HG02798 (cell line): Measurements from ENCODE around the gene LRRC8B.

Experiments used
- ATAC-seq: cut with Tn5 transposase; IDR thresholded peaks from one replicate; pipeline ENCODE4 v1.9.1; 2021; ENCODE audit warnings: mild to moderate bottlenecking; ENCODE audit not compliant: unreplicated experiment, poor library complexity

The LRRC8B gene

DNA sequence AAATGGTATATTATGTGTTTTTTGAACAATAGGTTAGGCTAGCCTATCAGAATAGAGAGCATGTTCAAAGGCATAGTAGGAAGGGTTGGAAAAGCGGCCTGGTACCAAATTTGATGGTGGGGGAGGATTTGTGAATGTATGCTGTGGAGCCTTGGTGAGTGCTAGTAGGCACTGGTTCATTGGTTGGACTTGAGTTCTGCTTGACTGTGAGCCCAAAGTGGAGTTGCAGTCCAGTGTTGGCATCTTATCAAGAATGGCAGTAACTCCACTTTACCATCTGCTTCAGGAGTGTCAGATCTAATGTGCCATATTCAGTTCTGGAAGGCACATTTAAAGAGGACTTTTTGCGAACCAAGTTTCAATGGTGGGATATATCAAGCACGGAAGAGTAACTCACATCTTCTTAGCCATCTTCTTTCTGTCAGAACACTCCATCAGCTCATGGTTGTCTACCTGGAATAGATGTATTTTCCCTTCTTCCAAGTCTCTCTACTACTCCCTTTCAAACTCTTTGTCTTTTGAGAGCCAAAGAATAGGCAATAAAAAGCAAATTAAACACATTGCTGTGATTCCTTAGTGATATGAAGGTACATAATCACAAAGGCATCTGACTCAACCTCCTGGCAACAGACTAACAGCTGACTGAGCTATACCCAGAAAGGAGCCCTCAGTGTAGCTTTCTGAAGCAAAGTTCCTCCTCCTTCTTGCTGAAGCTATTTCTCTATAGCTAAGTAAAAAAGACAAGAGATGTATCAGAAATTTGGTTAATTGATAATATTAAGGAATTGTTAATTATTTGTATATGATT is 21.7 kb downstream of the LRRC8B start:
- no peak for ATAC-seq

GRCh38 chr1:89546934-89547562 is 22.4 kb downstream of the LRRC8B start:
- ATAC-seq = no peak

DNA sequence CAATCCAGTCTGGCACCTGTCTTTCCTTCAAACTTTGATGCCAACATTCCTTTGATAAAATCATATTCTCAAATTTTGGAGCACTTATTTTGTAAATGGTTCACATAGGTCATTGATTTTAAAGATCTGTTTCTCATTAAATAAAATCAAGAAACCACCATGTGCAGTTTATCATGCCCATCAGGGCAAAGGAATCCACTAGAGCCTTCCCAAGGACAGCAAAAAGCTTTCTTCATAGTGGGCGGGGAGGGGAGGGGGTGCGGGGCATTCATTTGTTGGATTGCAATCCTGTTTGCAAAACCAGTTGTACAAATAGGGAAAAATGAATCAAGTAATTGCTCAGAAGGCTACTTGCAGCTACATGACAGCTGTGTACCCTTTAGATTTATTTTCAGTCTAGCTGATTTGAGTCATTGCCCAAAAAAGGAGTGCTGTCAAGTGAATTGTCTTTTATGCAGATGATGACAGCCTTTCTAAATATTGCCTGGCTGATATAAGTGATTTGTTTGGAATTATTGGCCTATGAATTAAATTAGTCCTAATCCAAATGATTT is 23.0 kb downstream of the LRRC8B start:
- no peak for ATAC-seq

DNA sequence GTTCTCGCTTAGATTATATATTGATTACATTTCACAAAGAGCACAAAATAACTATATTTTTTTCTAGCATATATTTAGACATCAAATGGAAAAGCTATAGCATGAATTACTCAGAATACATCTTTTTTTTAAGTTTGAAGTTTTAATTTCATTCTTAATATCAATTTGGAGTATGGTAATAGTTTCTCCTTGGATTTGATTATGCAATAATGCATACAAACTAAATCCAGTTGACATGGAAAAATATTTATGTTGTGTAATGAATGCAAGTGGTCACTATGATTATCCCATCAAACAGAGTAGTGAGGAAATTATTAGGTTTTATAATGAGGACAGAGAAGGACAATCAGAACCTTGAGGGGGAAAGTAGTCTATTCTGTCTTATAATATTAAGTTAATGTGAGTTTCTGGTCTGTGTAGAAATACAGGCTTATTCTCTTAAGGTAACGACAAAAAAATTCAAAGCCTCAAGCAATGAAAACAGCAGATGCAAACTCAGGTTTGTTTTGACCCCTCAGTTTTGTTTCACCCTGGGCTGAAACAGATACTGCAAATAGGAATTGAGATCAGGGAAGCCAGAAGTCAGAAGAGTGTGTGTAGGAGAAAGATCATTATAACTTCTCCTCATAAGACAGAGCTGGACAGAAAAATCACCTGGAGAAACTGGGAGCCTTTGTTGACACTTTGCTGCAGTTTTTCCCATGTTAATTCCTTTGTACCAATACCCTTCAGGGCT is 23.7 kb downstream of the LRRC8B start:
- ATAC-seq = peak; percentile 44

DNA sequence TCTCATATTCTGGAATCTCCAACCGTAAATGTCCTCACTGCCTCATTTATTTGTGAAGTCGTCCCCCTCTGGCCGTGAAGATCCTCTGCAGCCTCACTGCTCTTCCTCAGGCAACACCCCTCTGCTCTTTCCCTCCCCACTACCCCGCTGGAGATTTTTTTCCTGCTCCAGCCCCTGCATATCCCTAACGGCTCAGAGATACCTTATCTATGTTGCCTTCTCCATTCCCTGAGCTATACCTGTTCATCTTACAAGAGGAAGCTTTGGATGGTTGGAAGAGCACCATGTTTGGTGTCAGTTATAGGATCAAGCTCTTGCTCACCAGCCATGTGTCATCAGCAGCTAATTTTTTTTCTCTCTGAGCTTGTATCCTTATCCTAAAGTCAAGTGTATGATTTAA is 26.4 kb downstream of the LRRC8B start:
- ATAC-seq = no peak

GRCh38 chr1:89552471-89553081 is 27.9 kb downstream of the LRRC8B start:
- peak; percentile 76 for ATAC-seq

- ATAC-seq = no peak
Observed at GRCh38 chr1:89553157-89553556, 28.5 kb downstream of the LRRC8B start.

DNA sequence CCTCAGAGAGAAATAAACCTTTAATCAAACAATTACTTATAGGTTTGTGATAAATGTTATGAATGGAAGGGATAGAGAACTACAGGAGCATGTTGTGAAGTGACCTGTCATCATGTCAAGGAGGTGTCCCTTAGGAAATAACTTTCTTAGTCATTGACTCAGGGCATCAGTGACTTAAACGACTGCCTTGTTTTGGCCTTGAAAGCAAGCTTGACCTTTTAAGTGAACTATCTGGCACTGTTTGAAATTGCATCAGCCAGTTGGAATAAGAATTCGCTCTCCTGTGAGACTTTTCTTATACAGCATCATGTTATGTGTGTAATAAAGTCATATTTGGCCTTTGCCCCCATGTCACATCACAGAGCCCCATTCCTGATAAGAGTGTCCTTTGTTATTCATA is 30.9 kb downstream of the LRRC8B start:
- ATAC-seq = no peak

DNA sequence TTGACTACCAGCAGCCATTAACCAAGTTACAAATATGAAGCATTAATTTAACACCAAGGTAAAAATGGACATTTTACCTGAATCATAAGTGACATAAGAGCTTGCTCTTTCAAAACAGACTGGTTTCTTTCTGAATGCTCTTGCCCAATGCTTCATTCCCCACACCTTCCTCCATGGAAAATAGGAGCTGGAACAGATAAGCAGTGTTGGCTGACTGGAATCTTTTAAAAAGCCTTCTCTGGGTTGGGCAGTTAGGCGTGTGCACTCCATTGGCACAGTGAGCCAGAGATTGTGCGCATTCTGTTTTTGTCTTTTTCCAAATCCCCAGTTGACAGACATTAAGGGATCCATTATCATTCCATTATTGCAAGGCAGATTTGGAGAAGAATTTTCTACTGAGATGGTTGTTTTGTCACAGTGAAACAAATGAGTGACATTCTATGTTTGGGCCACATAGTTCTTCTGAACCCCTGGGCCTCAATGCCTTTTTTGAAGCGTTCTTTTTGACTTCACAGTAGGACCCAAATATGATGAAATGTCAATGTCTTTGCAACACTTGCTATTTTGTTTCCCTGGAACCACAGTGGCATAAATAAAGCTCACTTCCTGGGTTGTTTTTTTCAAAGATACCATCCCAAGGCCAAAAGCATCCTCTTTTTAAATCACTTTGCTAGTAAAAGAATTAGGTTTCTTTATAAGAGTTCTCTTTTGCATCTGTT is 32.3 kb downstream of the LRRC8B start:
- ATAC-seq = no peak

DNA sequence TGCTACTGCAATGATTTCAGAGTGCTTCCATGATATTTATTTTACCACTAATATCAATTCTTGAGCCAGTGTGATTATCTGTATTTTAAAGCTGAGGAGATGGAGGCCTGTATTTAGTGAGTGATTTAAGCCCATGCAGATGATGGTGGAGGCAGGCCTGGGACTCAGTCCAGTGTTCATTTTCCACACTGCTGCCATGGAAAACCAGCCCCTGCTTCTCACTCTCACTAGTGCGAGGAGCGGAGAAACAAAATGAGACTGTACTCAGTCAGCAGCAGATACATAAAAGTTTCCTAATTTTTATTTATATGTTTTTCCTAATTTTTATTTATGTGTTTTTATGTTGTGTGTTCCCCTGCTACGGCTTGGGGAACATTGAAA is 32.8 kb downstream of the LRRC8B start:
- ATAC-seq = no peak

DNA sequence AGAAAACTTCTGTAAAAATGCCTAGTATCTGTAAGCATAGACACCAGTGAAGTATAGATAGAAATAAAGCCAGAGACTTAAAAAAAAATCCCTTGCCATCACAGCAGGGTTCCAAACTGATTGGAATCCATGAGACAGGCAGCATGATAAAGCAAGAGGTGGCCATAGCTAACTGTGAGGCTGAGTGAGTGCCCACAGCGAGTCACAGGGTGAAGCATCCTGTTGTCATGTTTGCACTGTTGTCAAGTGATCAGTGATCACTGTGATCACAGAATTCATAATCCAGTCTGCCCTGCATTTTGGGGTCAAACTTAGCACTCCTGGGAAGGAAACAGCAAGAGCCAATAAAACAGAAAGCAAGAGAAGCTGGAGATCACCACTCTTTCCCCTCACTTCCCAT is 33.3 kb downstream of the LRRC8B start:
- ATAC-seq = no peak

DNA sequence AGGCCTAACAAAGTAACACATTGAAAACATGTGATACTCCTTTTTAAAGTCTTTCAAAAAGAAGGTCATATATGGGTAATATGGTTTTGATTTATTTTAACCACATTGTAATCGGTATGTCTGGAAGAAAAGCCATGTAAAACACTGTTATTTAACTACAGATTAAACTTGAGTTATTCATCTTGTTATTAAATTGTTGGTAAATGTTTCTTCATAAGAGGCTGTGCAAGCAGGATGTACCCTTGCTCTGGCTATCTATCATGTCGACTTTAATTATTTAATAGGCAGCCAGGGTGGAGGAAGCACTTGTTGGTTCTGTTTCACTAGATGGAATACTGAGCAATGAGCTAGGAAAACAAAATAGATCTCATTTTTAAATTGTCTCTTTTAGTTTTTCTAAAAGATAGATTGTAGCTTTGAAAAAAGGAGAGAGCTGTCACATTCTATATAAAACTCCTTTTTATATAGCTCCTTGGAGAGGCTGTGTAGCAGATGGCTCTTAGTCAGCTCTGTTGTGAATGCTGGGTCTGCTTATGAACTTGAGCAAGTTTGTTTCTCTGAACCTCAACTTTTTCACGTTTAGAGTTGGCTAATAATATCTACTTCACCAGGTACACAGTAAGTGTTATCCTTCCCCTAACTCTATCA is 39.5 kb downstream of the LRRC8B start:
- ATAC-seq = no peak

DNA sequence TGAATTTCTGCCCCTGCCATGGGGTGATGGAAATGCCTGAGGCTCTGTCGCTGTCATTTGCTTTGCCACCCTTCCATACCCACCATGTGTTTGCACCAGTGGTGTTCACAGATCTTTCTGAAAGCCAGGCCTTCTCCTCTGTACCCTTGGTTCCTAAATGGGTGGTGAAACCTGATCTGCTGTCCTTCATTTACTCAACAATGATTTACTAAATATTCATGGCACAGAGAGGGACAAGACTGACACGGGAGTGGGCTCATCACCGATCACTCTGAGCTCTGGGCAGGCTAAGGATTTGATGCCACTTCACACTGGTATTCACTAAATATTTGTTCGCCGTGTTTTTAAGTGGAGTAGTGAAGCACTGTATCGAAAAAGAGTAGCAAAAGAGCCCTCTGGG is 40.9 kb downstream of the LRRC8B start:
- ATAC-seq = no peak

GRCh38 chr1:89566761-89567174 is 42.1 kb downstream of the LRRC8B start:
- ATAC-seq = no peak

DNA sequence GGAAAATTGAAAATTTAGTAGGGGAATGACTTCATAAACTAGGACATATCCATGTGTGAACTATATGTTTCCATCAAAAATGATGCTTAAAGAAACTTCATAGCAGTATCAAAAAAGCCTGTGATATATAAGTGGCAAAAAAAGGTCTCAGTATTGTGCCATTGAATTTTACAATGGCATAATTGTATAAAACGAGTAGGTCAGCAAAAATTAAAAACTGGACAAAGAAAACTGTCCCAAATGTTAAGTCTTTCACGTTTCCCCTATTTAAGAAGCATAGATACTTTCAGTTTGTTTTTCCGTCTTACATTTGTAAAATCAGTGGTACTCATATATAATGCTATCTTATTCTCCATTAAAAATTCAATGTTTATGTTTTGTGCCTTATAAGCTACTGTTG is 43.2 kb downstream of the LRRC8B start:
- no peak for ATAC-seq

DNA sequence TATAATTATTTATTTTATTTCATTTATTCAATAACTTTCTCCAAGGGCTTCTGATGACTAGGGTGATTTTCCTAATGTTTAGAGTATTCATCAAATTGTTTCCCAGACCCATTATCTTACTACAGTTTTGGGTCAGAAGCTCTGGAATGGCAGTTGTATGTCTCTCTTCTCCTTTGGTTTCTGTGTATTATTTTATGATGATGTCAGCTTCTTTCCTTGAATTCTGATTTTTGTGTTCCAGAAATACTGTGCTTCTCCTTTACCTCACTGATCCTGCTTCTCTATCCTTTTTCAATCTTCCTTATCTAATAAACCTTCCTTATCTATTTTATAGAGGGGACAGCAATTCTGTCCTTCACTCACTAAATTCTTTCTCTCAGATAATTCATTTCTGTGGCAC is 48.8 kb downstream of the LRRC8B start:
- ATAC-seq = no peak

DNA sequence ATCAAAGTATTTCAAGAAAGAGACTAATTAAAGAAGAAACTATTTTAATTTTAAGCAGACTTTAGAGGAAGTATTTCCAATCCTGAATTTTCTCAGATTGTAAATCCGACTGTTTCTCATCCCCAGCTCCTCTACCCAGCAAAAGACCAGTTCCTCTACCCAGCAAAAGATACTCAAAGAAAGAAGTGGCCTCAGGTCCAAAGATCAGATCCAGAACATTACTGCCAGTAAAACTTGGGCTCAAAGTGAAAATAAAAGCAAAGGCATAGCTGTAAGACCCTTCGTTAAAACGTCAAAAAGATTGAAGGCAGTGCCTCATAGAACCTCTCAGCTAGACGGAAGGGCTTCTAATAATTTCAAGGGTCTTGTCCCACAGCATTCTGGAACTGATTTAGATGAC is 50.0 kb downstream of the LRRC8B start:
- ATAC-seq = no peak

DNA sequence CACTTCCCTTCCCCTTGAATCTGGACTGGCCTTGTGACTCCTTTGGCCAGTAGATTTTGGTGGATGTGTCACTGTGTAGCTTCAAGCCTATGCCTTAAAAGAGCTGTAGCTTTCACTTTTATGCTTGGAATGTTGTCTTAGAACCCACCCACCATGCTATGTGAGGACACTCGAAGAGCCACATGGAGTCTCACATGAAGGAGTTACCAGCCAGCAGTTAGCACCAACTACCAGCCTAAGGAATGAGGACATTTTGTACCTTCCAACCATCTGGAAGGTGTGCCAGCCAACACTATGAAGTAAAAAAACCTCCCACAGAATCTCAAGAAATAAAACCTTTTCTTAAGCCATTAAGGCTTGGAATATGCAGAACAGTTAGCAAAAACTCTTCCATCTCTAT is 50.6 kb downstream of the LRRC8B start:
- ATAC-seq = no peak

DNA sequence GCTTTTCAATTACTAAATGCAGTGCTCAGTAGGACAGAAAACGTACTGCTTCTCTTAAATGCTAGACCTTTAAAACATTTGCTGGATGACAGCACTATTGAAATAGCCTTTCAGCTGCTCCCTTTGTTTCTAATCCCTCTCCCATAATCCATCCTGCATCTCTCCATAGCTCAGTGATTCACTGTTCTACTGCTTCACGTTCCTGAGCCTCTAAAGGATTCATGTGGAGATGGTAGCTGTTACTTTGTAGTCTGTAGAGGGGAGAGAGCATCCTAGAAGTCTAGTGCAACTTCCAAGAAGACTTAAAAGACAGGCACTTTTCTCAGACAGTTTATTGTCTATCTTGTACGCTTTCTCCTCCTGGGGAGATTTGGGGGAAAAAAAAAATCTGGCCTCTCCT is 51.4 kb downstream of the LRRC8B start:
- no peak for ATAC-seq

- no peak for ATAC-seq
Observed at GRCh38 chr1:89578151-89578550, 53.5 kb downstream of the LRRC8B start.
